Measurements from ENCODE around the gene NFASC. TPM values are rescaled to one million over a fixed set of nuclear protein-coding genes. Genes with fewer than 3 reads are reported as not detected.

Gene NFASC
- total RNA-seq, 1 donor from 2014 or later: 1.4 TPM

DNA sequence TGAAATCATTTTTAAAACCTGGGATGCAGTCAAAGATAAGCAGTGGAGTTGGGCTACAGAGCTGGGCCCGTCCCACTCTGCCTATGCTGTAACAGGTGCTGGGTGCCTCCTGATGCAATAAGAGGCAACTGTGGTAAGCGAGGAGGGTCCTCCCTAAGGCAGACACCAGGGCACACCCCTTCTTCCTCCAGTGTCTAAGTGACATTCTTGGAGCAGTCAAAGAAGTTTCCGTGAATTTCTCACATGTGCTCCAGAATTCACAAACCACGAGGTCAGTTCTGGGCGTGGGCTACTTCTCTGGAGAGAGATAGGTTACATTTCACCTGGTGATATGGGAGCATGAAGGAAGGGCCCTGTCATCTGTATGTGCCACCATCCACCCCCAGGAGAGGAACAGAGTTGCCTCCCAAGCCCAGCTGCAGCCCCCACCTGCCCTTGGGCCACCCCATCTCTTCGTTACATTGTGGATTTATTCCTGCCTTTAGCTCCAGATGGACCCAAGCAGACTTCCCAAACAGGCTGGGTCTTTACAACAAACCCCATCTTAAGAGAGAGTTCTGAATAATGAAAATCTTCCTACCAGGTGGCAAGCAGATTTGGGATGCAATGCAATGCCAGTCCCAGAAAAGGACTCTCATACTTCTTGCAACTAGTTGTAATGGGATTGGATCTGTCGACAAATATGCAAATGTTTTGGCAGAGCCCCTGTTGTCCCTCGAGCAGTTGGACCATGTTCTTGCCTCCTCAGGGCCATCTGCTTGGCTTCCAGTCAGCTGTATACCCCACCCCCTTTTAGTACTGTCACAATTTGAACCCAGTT, 89.9 kb downstream of the NFASC start:
- no peak for DNase-seq

DNA sequence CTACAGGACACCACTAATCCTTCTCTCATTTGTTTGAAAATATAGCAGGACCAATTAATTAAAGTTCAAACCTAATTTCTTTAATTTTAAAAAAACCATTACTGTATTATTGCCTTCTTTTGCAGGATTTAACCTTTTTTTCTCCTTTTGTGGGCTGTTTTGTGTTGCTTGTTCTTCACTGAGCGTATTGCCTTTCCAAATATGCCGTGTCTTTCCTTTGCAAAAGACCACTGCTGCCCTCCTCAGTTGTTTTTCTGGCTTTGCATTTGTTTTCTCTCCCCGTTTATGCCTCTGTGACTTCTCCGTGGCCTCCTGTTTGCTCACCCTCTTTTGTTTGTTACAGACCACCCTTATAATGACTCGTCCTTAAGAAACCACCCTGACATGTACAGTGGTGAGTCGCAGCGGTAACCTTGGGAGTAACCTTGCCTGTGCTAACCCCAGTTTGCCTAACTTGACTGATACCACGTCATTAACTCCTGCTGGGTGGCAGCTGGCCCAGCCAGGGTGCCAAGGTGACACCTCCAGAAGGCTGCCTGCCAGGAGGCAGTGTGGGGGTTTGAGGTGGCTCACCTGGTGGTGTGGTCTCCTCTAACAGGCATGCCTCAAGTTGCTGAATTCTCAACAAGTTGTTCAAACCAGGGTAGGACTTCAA, 91.2 kb downstream of the NFASC start:
- DNase-seq: no peak

DNA sequence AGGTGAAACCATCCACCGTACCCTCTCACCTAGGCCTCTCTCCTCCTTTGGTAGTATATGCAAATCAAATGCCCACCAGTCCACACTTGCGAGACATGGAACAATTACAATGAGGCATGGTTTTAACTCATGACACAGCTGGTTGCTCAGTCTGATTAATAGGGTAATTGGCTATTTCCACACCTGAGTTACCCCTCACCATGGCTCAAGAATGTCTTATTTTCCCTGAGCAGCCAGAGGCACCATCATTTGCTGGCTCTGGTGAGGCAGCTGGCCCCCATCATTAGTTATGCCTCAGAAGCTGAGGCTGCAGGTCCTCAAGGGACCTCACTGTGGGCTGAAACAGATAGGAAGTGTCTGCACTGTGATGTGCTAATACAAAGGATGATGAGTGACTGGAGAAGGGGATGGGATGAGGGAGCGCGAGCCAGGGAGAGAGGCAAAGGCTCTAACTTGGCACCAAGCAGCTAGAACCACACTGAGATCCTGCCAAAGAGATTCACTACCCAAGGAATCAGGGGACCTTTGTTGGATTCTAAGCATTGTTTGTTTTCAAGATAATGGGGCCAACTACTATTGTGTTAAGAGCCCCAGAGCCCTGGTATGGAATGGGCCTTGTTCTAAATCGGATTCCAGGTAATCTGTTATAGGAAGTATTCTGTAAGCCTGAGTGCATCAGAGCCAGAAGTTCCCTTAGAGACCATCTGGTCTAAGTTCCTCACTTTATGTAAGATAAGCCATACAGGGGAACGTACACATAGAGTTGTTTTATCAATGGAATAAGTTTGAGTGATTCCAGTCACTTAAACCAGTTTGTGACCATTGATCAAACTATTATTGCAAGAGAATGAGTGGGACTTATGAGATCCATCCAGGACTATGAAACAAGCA, 92.3 kb downstream of the NFASC start:
- DNase-seq: no peak

DNA sequence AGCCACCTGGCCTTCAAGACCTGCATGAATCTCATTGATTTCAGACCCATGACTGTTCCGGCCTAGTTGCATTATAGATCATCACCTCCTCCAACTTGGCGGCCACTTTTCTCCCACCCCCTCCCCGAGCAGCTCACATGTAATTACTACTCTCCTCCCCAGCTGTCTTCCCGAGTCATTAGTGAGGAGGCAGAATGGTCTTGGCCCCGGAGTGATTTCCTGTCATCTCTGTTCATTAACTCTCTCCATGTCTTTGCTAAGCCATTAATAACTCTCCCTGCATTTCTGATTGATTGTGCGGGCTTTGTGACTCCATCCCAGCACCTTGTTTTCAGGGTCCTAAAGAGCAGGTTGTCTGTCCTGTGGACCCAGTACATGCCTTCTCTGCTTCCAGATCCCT, 96.8 kb downstream of the NFASC start:
- DNase-seq: no peak

DNA sequence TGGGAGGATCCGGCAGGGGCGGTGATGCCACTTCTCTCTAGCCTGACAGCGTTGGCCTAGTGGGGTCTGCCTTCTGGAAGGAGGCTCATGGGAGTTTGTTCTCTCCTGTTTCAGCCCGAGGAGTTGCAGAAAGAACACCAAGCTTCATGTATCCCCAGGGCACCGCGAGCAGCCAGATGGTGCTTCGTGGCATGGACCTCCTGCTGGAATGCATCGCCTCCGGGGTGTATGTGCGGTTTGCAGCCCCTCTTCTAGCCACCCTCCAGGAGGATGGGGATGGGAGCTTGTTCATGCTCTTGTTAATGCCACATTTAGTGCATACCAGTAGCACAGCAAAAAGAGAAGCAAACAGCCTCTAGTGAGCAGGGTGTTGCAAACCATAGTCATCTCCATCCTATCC, 97.5 kb downstream of the NFASC start:
- DNase-seq: no peak

DNA sequence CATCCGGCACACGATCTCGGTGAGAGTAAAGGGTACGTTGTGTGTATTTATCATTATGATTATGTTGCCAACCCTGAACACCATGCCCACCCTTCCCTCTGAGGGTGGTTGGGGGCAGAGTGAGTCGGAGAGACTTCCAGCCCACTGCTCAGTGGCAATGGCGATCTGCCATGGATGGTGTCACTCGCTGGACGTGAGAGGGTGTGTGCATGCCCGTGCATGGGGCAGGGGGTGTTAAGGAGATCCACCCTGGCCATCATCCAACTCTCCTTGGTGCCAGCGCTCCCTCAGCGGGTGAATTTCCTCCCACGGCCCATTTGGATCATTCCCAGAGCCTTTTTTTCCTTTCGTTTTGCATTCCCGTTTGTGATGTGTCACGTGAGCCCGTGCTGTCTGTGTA, 98.3 kb downstream of the NFASC start:
- no peak for DNase-seq

DNA sequence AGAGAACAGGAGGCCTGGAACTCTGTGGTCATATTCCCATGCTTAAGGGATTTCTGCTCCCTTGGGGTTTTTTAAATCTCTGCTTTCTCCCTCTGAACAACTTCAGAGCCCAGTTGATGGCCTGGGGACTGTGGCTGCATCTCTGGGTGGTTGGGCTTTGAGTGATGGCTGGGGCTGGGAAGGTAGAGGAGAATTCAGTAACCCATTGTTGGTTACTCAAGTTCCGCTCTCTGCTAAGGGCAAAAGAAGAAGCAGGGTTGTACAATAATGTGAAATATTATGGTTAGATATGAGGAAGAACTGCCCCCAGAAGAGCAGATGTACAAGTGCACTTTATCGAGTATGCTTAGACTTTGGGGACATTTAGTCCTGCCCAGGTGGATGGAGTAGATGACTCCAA, 100.3 kb downstream of the NFASC start:
- no peak for DNase-seq

DNA sequence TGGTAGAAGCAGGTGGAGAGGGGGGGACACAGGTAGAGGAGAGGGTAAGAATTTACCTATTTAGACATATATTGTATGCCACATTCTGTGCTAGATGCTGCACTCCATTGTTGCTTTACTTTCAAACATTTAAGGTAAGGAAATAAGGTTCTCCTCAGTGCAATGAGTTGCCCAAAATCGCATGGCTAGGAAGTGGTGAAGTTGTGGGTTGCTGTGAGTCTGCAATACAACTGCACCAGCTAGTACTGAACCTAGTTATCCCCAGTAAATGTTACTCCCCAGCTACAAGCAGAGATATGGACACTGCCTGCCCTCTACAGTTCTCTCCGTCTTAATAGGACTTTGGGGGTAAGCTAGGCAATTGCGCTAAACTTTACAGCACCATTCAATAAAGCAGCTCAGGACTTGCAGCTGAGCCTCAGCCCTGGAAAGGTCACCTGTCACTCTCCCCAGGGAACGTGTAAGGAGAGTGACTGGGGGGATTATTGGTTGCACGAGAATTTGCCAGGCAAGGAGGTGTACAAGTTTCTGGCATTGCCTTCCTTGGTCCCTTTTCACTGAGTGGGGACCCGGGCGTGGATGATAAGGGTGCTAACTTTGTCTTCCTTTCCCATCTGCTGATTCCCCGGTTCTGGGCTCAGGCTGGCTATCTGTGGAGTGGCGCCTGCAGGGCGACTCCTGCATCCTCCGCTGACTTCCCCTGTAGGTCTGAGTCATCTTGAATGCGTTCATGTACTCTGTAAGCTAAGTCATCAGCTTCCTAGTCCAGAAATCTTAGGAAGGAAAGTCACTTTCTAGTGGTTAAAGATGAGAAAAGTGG, 101.1 kb downstream of the NFASC start:
- no peak for DNase-seq

DNA sequence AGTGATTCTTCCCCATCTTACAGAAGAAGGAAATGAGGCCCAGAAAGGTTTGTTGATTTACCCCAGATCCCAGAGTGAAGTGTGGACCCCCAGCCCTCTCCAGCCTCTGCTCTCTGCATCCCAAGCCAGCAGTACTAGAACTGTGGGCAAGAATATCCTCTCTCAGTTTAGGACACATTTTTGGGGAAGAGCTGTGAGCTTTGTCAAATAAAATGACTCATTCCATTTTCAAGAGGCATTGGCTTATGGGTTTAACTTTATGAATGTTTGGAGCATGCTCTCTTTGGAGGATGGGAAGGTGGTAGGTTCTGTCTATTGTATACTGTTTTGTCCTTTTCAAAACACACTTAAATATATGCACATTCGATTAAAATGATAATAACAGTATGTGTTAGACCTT, 101.8 kb downstream of the NFASC start:
- no peak for DNase-seq

DNA sequence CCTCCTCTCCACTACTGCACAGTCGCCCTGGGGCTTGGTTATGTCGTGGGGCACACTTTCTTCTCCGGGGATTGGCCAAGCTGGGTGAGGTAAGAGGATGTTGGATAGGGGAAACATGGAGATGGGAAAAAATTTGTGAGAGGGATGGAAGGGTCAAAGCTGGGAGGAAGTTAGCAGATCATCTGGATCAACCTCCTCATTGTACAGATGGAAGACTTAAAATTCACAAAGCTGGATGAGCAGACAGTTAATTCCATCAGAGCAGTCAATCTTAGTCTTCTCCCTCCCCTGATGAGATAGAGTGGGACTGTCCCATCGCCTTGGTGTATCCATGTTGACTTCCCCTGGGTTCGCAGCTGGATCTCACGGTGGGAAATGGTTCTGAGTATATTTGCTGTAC, 102.8 kb downstream of the NFASC start:
- no peak for DNase-seq

DNA sequence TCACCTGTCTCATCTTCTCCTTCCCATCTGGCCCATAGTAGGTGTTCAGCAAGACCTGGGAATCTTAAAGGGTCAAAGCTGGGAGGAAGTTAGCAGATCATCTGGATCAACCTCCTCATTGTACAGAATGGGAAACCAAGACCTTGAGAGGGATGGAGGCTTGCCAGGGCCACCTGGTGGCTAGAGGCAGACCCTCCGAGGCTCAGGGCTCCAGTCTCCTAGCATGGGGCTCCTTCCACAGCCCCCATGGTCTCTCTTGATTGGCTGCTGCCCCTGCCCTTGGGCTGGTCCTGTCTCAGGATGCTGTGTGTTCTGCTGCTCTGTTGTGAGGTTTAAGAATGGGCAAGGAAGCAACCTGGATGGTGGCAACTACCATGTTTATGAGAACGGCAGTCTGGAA, 103.7 kb downstream of the NFASC start:
- DNase-seq: no peak

DNA sequence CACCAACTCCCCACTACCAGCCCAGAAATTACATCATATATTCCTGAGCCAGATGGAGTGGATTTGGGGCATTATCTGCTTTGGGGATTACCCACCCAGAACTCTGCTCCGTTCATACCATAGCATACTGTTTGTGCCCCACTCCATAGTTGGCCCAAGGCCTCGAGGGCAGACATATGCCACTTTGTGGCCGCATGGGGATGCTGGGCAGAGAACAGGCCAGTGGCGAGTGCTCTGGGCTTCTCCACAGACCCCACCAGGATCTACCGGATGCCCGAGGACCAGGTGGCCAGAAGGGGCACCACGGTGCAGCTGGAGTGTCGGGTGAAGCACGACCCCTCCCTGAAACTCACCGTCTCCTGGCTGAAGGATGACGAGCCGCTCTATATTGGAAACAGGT, 104.4 kb downstream of the NFASC start:
- DNase-seq: no peak

DNA sequence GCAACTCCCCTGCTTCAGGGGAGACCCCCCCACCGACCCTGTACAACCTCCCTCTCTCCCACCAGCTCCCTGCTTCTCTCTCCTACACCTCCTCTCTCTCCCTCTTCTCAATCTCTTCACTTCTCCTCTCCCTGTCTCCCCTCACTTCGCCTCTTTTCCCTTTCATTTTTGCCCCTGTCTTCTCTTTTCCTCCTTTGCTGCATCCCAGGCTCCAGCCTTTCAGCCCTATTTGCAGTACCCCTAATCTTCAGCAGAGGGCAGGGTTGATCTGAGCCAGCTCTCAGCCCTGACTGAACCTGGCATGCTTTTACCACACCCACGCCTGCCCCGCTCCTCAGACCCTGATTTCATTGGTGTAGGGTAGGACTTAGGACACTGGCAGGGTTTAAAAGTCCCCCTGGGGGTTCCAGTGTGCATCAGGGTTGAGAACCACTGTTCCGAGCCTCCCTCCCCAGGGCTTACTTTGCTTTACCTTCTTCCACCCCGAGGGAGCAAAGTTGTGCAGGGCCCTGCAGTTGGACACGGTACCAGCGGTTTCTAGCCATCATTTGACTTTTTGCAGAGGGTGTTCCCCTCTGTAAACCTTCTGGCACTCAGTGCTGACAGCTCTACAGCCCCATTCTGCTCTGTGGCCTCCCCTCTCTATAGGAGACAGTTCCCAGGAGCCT, 105.0 kb downstream of the NFASC start:
- DNase-seq: peak; percentile 2

DNA sequence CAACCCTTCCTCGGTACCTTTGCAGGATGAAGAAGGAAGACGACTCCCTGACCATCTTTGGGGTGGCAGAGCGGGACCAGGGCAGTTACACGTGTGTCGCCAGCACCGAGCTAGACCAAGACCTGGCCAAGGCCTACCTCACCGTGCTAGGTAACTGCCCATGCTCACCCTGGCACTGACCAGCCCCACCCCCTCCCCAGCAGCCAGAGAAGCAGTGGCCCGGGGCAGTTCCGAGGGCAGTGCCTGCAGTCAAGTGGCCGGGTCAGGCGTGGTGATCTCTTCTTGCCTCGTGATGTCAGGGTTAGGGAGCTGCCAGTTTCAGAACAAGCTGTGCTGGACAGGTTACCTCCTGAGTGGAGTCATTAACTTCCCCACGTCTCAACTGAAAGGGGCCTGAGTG, 106.0 kb downstream of the NFASC start:
- DNase-seq: no peak

DNA sequence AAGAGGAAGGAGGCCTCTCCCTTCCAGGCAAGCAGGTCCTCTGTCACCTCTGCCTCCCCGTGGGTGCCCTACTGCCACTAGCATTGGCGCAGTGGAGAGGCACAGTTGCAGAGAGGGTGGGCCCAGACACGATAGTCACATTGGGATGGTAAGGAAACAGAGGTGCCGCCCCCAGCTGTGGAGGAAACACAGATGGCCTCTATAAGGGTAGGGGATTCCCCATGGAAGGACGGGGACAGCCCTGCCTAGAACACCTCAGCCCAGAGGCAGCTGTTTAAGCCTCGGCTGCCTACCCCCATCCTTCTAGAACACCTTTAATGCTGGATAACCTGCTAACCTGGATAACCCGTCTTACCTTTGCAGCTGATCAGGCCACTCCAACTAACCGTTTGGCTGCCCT, 106.7 kb downstream of the NFASC start:
- no peak for DNase-seq

DNA sequence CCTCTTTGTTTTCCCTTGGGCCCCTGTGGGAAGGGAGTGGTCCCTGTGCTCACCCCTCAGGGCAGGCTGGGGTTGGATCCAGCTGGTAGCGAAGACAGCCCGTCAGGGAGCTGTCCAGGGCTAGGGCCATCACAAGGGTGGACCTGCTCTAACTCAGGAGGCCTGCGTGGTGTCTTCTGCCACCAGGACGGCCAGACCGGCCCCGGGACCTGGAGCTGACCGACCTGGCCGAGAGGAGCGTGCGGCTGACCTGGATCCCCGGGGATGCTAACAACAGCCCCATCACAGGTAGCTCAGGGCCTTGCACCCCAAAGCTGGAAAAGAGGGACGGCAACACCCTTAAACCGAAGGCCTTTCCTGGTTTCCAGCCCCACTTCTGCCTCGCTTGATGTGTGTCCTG, 108.1 kb downstream of the NFASC start:
- no peak for DNase-seq

DNA sequence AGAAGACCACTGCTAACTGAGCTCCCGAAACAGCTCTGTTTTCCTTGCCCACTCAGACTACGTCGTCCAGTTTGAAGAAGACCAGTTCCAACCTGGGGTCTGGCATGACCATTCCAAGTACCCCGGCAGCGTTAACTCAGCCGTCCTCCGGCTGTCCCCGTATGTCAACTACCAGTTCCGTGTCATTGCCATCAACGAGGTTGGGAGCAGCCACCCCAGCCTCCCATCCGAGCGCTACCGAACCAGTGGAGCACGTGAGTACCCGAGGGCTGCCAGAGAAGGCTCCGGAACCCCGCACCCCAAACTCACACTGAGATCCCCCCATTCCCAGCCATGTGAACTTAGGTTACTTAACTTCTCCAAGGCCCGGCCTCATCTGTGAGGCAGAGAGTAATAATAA, 108.6 kb downstream of the NFASC start:
- DNase-seq: no peak

DNA sequence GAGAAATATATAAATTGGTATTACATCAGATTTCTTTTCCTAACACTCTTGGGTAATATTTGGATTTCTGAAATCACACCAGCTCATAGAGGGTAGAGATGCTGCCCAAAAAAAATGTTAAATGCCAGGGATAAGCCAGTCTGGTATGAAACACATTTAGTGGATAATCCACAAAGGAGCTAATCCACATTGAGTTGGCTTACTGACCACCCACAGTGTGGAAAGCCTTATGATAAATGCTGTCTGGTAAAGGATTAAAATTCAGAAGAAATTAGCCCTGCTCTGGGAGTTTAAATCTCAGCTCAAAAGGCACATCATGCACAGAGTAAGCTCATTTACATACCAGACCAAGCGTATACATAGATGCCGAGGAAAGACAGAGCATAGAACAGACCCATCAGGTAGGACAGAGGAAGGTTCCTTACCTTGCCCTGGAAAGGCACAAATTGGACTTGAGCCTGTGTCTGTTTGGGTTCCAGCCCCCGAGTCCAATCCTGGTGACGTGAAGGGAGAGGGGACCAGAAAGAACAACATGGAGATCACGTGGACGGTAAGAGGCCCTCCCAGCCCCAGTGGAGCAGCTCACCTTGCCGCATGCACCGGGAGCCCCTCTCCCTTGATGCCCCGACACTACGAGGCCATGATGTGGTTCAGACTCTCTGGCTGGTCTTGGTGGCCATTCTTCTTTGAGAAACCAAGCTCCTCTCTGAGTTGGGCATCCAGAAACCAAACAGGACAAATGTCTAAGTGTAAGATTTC, 109.4 kb downstream of the NFASC start:
- no peak for DNase-seq

DNA sequence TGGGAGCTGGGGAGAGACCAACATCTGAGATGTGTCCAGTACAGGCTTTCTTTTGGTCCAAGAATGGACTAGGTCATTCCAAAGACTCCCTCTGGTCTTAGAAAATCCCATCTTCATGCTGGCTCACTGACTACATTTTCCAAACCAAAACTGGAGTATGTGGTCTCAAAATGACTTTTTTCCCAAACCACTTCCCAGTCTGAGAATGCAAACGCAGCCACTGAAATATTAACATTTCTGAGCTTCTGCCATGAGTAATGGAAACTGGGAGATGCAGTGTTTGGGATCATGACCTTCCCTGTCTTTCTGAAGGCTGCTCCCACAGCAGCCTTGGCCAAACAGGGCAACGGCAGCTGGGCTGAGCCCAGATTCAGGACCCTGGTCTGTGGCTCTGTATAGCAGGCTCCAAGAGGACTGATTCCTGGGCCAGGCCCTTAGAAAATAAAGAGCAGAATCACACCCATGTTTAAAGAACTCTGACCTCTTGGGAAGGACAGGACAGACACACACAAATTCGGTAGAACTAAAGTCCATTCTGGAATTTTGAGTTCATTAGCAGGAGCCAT, 110.3 kb downstream of the NFASC start:
- DNase-seq: no peak

DNA sequence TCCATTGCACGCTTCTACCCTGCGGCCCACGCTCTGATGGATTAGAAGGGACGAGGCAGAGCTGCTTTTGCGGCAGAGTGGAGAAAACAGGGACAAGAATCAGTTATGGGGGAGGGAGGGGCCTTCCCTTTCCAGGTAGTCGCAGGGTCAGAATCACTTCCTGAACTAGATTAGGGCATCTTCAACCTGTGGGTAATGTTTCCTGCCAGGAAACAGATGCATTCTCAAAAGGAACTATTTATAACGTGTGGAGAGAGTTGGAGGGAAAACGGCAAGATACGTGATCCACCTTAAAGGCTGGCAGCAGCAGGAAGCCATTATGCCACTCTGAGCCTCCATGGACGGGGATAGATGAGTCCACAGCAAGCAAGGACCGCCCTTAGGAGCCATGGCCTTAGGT, 112.5 kb downstream of the NFASC start:
- no peak for DNase-seq

DNA sequence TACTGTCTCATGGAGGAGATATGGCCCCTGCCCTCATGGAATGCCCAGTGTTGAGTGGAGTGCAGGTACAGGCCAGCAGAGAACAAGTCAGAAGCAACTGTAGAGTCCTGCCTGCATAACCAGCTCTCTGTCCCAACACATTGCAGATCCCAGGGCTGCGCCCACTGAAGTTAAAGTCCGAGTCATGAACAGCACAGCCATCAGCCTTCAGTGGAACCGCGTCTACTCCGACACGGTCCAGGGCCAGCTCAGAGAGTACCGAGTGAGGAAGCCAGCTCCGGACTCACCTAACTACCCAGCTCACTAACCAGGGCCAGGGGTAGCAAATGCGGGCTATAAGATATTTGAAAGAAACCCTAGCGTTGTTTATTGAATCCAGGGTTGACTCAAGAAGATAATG, 113.2 kb downstream of the NFASC start:
- no peak for DNase-seq

All from skin of body (tissue), 2 donors.